Activated CD8-positive, alpha-beta T cell treated with anti-CD3 and anti-CD28 coated beads, Interleukin-2, amount 10 ng/mL, durations not matched to agents 7 days and 5 days (primary cell): Measurements from ENCODE around the gene SLC16A9. TPM values are rescaled to one million over a fixed set of nuclear protein-coding genes. Genes with fewer than 3 reads are reported as not detected.
A peak's percentile ranks its signal among the peaks of the same experiment; 100 is the strongest.

ENCODE experiments used
- ATAC-seq: fragments of 150-1000 bp; cut with Tn5 transposase; one replicate; pipeline ENCODE4 v1.10.0; 2021; ENCODE audit warnings: moderate library complexity
- CTCF ChIA-PET: fragments of 350-600 bp; sonication (Branson Sonifier 250); formaldehyde crosslinking; loops from one replicate; lab custom pipeline; 2021; ENCODE audit warnings: antibody characterized with exemption; lab: Charles Lee
- POLR2A ChIA-PET: fragments of 350-600 bp; sonication (Branson Sonifier 250); formaldehyde crosslinking; loops from one replicate; lab custom pipeline; 2021; ENCODE audit warnings: antibody characterized with exemption; lab: Charles Lee
- DNase-seq: peaks from one replicate; pipeline ENCODE4 v3.0.0-alpha.2; 2020
- H3K27ac Mint-ChIP-seq: one replicate; pipeline ENCODE4 v1.8.0; 2021; ENCODE audit warnings: mild to moderate bottlenecking, mixed read lengths
- H3K27me3 Mint-ChIP-seq: one replicate; pipeline ENCODE4 v1.8.0; 2021; ENCODE audit warnings: low read depth, mixed read lengths
- H3K36me3 Mint-ChIP-seq: one replicate; pipeline ENCODE4 v1.8.0; 2021; ENCODE audit warnings: low read depth, mixed read lengths
- H3K4me1 Mint-ChIP-seq: one replicate; pipeline ENCODE4 v1.8.0; 2021; ENCODE audit warnings: low read depth, mixed read lengths
- H3K4me3 Mint-ChIP-seq: one replicate; pipeline ENCODE4 v1.8.0; 2021; ENCODE audit warnings: mild to moderate bottlenecking, mixed read lengths
- H3K9me3 Mint-ChIP-seq: one replicate; pipeline ENCODE4 v1.8.0; 2022; ENCODE audit warnings: mixed read lengths; ENCODE audit not compliant: insufficient read depth
- total RNA-seq, 2 experiments: library from RNA; stranded (reverse); gene quantifications; one replicate each; pipeline ENCODE4 v1.2.3, GENCODE V29; 2021

SLC16A9 gene
- total RNA-seq, 2 experiments from 2014 or later, result 0.08 to 0.10 TPM

- peaks cover 8% of the 10 kb centered on the region for H3K27me3 Mint-ChIP-seq
- DNase-seq (no peak), ATAC-seq (no peak)
- H3K4me3 Mint-ChIP-seq, result no peak overlapping the region
- POLR2A ChIA-PET, result no interaction called here
- H3K36me3 Mint-ChIP-seq, result no peaks in the 10 kb centered on the region
- CTCF ChIA-PET, result interaction anchor here (0.7 to 5.8 kb wide), 15 partner anchors 9 to 1092 kb away, joined by 3 to 50 read pairs (median 4); partner anchors contain the start of gene SLC16A9
- no peak overlapping the region for H3K27ac Mint-ChIP-seq
- H3K9me3 Mint-ChIP-seq, result no peaks in the 10 kb centered on the region
- no peaks in the 10 kb centered on the region for H3K4me1 Mint-ChIP-seq
These were observed 86.2 kb downstream of the SLC16A9 start for GRCh38 chr10:59623133-59624121.

GRCh38 chr10:59622320-59623132 is 87.1 kb downstream of the SLC16A9 start:
- Mint-ChIP-seq H3K9me3 (no peaks in the 10 kb centered on the region), H3K4me1 (no peaks in the 10 kb centered on the region), H3K4me3 (no peak overlapping the region), H3K36me3 (no peaks in the 10 kb centered on the region), H3K27ac (no peak overlapping the region), H3K27me3 (peaks cover 8% of the 10 kb centered on the region)
- ChIA-PET POLR2A (interaction anchor here (0.8 kb wide), 1 partner anchor 400 kb away, joined by 4 read pairs; no protein-coding TSS in a partner anchor), CTCF (interaction anchor here (0.7 to 5.8 kb wide), 14 partner anchors 10 to 1091 kb away, joined by 3 to 50 read pairs (median 4); partner anchors contain the start of gene SLC16A9)
- DNase-seq (peak; percentile 33), ATAC-seq (no peak)

GRCh38 chr10:59621771-59622170 is 87.9 kb downstream of the SLC16A9 start:
- DNase-seq (no peak), ATAC-seq (no peak)
- Mint-ChIP-seq H3K27me3 (peaks cover 10% of the 10 kb centered on the region), H3K27ac (no peak overlapping the region), H3K9me3 (no peaks in the 10 kb centered on the region), H3K4me3 (no peak overlapping the region), H3K36me3 (no peaks in the 10 kb centered on the region), H3K4me1 (no peaks in the 10 kb centered on the region)
- CTCF ChIA-PET, result interaction anchor here (0.9 to 5.8 kb wide), 8 partner anchors 9 to 1091 kb away, joined by 3 to 50 read pairs (median 5); no protein-coding TSS in a partner anchor
- POLR2A ChIA-PET, result interaction anchor here (0.8 kb wide), 1 partner anchor 401 kb away, joined by 4 read pairs; no protein-coding TSS in a partner anchor

- ChIA-PET POLR2A (no interaction called here), CTCF (no interaction called here)
- no peaks in the 10 kb centered on the region for H3K9me3 Mint-ChIP-seq
These were observed 91.0 kb downstream of the SLC16A9 start for GRCh38 chr10:59618666-59619065.

GRCh38 chr10:59617996-59618395 is 91.7 kb downstream of the SLC16A9 start:
- DNase-seq (no peak), ATAC-seq (no peak)
- CTCF ChIA-PET, result no interaction called here
- Mint-ChIP-seq H3K36me3 (no peaks in the 10 kb centered on the region), H3K9me3 (no peaks in the 10 kb centered on the region), H3K4me3 (no peak overlapping the region), H3K27me3 (peaks cover 10% of the 10 kb centered on the region), H3K4me1 (no peaks in the 10 kb centered on the region), H3K27ac (no peak overlapping the region)
- POLR2A ChIA-PET, result no interaction called here

More at GRCh38 chr10:59618666-59619065, 91.0 kb downstream of the SLC16A9 start:
- Mint-ChIP-seq H3K4me3 (no peak overlapping the region), H3K27me3 (peaks cover 10% of the 10 kb centered on the region), H3K4me1 (no peaks in the 10 kb centered on the region), H3K27ac (no peak overlapping the region), H3K36me3 (no peaks in the 10 kb centered on the region)
- DNase-seq (no peak), ATAC-seq (no peak)

GRCh38 chr10:59611048-59611447 is 98.6 kb downstream of the SLC16A9 start:
- Mint-ChIP-seq H3K27ac (no peak overlapping the region), H3K4me3 (no peak overlapping the region), H3K9me3 (no peaks in the 10 kb centered on the region), H3K4me1 (no peaks in the 10 kb centered on the region), H3K36me3 (no peaks in the 10 kb centered on the region), H3K27me3 (peaks cover 2% of the 10 kb centered on the region)
- DNase-seq (no peak), ATAC-seq (no peak)
- ChIA-PET CTCF (interaction anchor here (1.2 kb wide), 1 partner anchor 12 kb away, joined by 3 read pairs; no protein-coding TSS in a partner anchor), POLR2A (no interaction called here)

GRCh38 chr10:59607970-59608369 is 101.7 kb downstream of the SLC16A9 start:
- Mint-ChIP-seq H3K9me3 (no peaks in the 10 kb centered on the region), H3K4me1 (no peaks in the 10 kb centered on the region), H3K27me3 (peaks cover 2% of the 10 kb centered on the region), H3K4me3 (no peak overlapping the region), H3K36me3 (no peaks in the 10 kb centered on the region), H3K27ac (no peak overlapping the region)
- CTCF ChIA-PET, result interaction anchor here (1.2 kb wide), 1 partner anchor 14 kb away, joined by 3 read pairs; no protein-coding TSS in a partner anchor
- POLR2A ChIA-PET, result no interaction called here
- ATAC-seq (no peak), DNase-seq (no peak)

GRCh38 chr10:59606551-59606961 is 103.1 kb downstream of the SLC16A9 start:
- Mint-ChIP-seq H3K4me3 (no peak overlapping the region), H3K27ac (no peak overlapping the region), H3K27me3 (no peaks in the 10 kb centered on the region), H3K36me3 (no peaks in the 10 kb centered on the region), H3K4me1 (no peaks in the 10 kb centered on the region), H3K9me3 (no peaks in the 10 kb centered on the region)
- no peak for ATAC-seq
- DNase-seq, result no peak
- CTCF ChIA-PET, result interaction anchor here (0.7 kb wide), 1 partner anchor 266 kb away, joined by 3 read pairs; no protein-coding TSS in a partner anchor
- POLR2A ChIA-PET, result interaction anchor here (0.6 kb wide), 1 partner anchor 748 kb away, joined by 5 read pairs; no protein-coding TSS in a partner anchor

GRCh38 chr10:59601985-59602384 is 107.7 kb downstream of the SLC16A9 start:
- Mint-ChIP-seq H3K4me3 (no peak overlapping the region), H3K4me1 (no peaks in the 10 kb centered on the region), H3K27me3 (no peaks in the 10 kb centered on the region), H3K9me3 (no peaks in the 10 kb centered on the region), H3K36me3 (no peaks in the 10 kb centered on the region), H3K27ac (no peak overlapping the region)
- no peak for ATAC-seq
- no peak for DNase-seq
- CTCF ChIA-PET, result no interaction called here
- POLR2A ChIA-PET, result no interaction called here
